D341Med (cell line): ENCODE data around the gene EN1.

ENCODE experiments used
- DNase-seq: peaks from one replicate; pipeline ENCODE4 v3.0.0; 2012; ENCODE audit warnings: low spot score

EN1 gene

GRCh38 chr2:118855451-118856279, 8.2 kb upstream of the EN1 start:
- peak; percentile 93 for DNase-seq

- DNase-seq = no peak
These were observed 7.3 kb upstream of the EN1 start for GRCh38 chr2:118854507-118855345.

- no peak for DNase-seq
These were observed 6.3 kb upstream of the EN1 start for GRCh38 chr2:118853651-118854291.

GRCh38 chr2:118853129-118853640, 5.7 kb upstream of the EN1 start:
- no peak for DNase-seq

GRCh38 chr2:118852605-118853128, 5.2 kb upstream of the EN1 start:
- DNase-seq = no peak

GRCh38 chr2:118851650-118852049, 4.2 kb upstream of the EN1 start:
- DNase-seq = no peak

GRCh38 chr2:118850901-118851415, 3.5 kb upstream of the EN1 start:
- DNase-seq = no peak

- DNase-seq = no peak
These were observed 2.9 kb upstream of the EN1 start for GRCh38 chr2:118850168-118850900.

GRCh38 chr2:118849226-118850167, 2.0 kb upstream of the EN1 start:
- DNase-seq = no peak

GRCh38 chr2:118848381-118849225, 1.2 kb upstream of the EN1 start:
- DNase-seq = no peak

- no peak for DNase-seq
These were observed 319 bp upstream of the EN1 start for GRCh38 chr2:118847762-118848172.

GRCh38 chr2:118846442-118846952, 951 bp downstream of the EN1 start:
- peak; percentile 49 for DNase-seq

GRCh38 chr2:118845522-118846441, 1.7 kb downstream of the EN1 start:
- DNase-seq = no peak

- no peak for DNase-seq
These were observed 2.4 kb downstream of the EN1 start for GRCh38 chr2:118845005-118845521.

GRCh38 chr2:118844261-118845004, 3.0 kb downstream of the EN1 start:
- no peak for DNase-seq

- DNase-seq = no peak
These were observed 3.8 kb downstream of the EN1 start for GRCh38 chr2:118843483-118844132.
